ENCODE results near the gene CA12. TPM values are rescaled to one million over a fixed set of nuclear protein-coding genes. Genes with fewer than 3 reads are reported as not detected.

CA12 gene
- total RNA-seq, 1 experiment from 2014 or later, result 19.8 TPM

DNA sequence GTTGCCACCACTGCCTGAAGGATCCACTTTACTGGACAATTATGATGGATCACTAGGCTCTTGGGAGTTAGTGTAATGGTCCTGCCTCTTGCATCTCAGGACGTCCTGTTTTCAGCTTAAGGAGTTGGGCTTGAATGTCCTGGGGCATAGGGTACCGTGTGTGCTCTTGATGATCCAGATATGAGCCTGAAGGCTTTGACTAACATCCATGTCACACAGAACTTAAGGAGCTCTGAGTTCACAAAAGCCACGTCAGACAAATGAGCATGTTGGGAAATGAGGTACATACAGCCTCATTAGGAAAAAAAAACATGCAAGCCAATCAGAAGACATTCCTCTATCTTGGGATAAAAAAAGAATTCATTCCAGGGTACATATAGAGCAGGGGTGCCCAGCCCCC, 40.8 kb downstream of the CA12 start:
- Histone ChIP-seq H4K20me1 (ENCODE audit: low read length) (no peaks in the 10 kb centered on the region), H3K9me3 (ENCODE audit: low read length) (no peaks in the 10 kb centered on the region), H2AFZ (ENCODE audit: low read length) (no peak overlapping the region), H3K4me3 (ENCODE audit: low read length) (no peak overlapping the region), H3K9me2 (replicated peaks; ENCODE audit: low read length) (no peaks in the 10 kb centered on the region), H3K9ac (ENCODE audit: low read length) (no peak overlapping the region), H3K27ac (ENCODE audit: low read length) (no peak overlapping the region), H3K36me3 (ENCODE audit: low read depth, low read length) (no peaks in the 10 kb centered on the region; the same call in 1 of the 2 replicates), H3K4me1 (ENCODE audit: insufficient read depth, low read length) (peaks cover 13% of the 10 kb centered on the region), H3K4me2 (ENCODE audit: low read length) (no peak overlapping the region), H3F3A (ENCODE audit: low read length, unreplicated experiment) (no peaks in the 10 kb centered on the region), H3K79me2 (ENCODE audit: low read length) (no peaks in the 10 kb centered on the region), H3K27me3 (ENCODE audit: low read length) (no peaks in the 10 kb centered on the region)
- TF ChIP-seq EZH2 (IDR thresholded peaks at IDR 0.05; ENCODE audit: low read length, unreplicated experiment) (no peak), EZH2phosphoT487 (IDR thresholded peaks at IDR 0.05; ENCODE audit: borderline replicate concordance, low read length) (no peak)
- TF ChIP-seq, protein P1, sequence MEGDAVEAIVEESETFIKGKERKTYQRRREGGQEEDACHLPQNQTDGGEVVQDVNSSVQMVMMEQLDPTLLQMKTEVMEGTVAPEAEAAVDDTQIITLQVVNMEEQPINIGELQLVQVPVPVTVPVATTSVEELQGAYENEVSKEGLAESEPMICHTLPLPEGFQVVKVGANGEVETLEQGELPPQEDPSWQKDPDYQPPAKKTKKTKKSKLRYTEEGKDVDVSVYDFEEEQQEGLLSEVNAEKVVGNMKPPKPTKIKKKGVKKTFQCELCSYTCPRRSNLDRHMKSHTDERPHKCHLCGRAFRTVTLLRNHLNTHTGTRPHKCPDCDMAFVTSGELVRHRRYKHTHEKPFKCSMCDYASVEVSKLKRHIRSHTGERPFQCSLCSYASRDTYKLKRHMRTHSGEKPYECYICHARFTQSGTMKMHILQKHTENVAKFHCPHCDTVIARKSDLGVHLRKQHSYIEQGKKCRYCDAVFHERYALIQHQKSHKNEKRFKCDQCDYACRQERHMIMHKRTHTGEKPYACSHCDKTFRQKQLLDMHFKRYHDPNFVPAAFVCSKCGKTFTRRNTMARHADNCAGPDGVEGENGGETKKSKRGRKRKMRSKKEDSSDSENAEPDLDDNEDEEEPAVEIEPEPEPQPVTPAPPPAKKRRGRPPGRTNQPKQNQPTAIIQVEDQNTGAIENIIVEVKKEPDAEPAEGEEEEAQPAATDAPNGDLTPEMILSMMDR (conservative IDR thresholded peaks at IDR 0.05; ENCODE audit: low read depth, low read length), result no peak
- ATAC-seq (no peak), DNase-seq (no peak)
- ChIA-PET POLR2A (ENCODE audit: unreplicated experiment) (no interaction called here), CTCF (no interaction called here)
- BruUV-seq (replicated peaks), result no TSS peak
- intact Hi-C loops (cut with micrococcal nuclease), result no loop called here

DNA sequence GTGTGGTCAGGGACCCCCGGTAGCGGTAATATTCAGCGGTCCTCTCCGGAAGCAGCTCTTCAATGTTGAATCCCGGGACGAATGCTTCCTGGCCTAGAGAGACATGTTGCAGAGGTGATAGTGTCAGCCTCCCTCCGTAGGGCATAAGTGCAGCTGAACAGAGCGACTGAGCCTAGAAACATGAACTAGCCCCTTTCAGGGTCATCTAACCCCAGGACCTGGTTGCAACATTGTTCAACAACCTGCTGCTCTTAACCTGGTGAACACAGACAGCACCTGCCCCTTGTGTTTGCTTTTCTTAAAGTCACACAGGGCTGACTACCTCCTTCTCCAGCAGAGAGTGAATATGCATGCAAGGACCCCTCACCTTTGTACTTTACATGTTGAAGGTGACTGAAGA, 41.3 kb downstream of the CA12 start:
- Histone ChIP-seq H3K27me3 (ENCODE audit: low read length) (no peaks in the 10 kb centered on the region), H2AFZ (ENCODE audit: low read length) (no peak overlapping the region), H4K20me1 (ENCODE audit: low read length) (no peaks in the 10 kb centered on the region), H3K36me3 (ENCODE audit: low read depth, low read length) (no peaks in the 10 kb centered on the region; the same call in 1 of the 2 replicates), H3K4me3 (ENCODE audit: low read length) (no peak overlapping the region), H3F3A (ENCODE audit: low read length, unreplicated experiment) (no peaks in the 10 kb centered on the region), H3K27ac (ENCODE audit: low read length) (no peak overlapping the region), H3K79me2 (ENCODE audit: low read length) (no peaks in the 10 kb centered on the region), H3K9ac (ENCODE audit: low read length) (no peak overlapping the region), H3K9me3 (ENCODE audit: low read length) (no peaks in the 10 kb centered on the region), H3K9me2 (replicated peaks; ENCODE audit: low read length) (no peaks in the 10 kb centered on the region), H3K4me1 (ENCODE audit: insufficient read depth, low read length) (peaks cover 13% of the 10 kb centered on the region), H3K4me2 (ENCODE audit: low read length) (no peak overlapping the region)
- no TSS peak for BruUV-seq (replicated peaks)
- ATAC-seq (no peak), DNase-seq (no peak)
- ChIA-PET POLR2A (ENCODE audit: unreplicated experiment) (no interaction called here), CTCF (no interaction called here)
- intact Hi-C loops (cut with micrococcal nuclease), result no loop called here
- no peak for TF ChIP-seq EZH2 (IDR thresholded peaks at IDR 0.05; ENCODE audit: low read length, unreplicated experiment)
- no peak for TF ChIP-seq EZH2phosphoT487 (IDR thresholded peaks at IDR 0.05; ENCODE audit: borderline replicate concordance, low read length)
- TF ChIP-seq, protein P1 (conservative IDR thresholded peaks at IDR 0.05; ENCODE audit: low read depth, low read length), result no peak

DNA sequence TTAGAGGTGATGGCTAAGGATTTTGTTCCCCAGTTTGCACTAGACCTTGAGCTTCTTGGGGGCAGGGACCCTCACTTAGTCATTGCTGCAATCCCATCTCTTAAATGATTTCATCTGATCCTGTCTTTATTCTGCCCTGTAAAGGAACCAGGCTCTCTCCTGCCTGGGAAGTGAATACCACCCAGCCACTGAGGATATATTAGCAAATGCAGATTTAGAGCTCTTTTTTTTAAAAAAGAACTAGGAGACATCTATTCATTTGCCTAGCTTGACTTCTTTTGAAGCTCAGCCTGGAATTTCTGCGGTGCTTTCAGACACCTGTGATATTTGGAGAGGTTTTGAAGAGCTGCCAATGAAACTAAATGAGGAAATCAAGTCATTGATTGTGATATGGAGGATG, 41.8 kb downstream of the CA12 start:
- H3K4me1 ChIP-seq (ENCODE audit: insufficient read depth, low read length), result peaks cover 10% of the 10 kb centered on the region
- no peak overlapping the region for H3K9ac ChIP-seq (ENCODE audit: low read length)
- ChIA-PET POLR2A (ENCODE audit: unreplicated experiment) (no interaction called here), CTCF (no interaction called here)
- no peaks in the 10 kb centered on the region; the same call in 1 of the 2 replicates for H3K36me3 ChIP-seq (ENCODE audit: low read depth, low read length)
- no peaks in the 10 kb centered on the region for H3K79me2 ChIP-seq (ENCODE audit: low read length)
- no peak overlapping the region for H2AFZ ChIP-seq (ENCODE audit: low read length)
- H4K20me1 ChIP-seq (ENCODE audit: low read length), result no peaks in the 10 kb centered on the region
- no peaks in the 10 kb centered on the region for H3K9me3 ChIP-seq (ENCODE audit: low read length)
- no peaks in the 10 kb centered on the region for H3K27me3 ChIP-seq (ENCODE audit: low read length)
- H3K9me2 ChIP-seq (replicated peaks; ENCODE audit: low read length), result no peaks in the 10 kb centered on the region
- intact Hi-C loops (cut with micrococcal nuclease), result no loop called here
- H3K4me3 ChIP-seq (ENCODE audit: low read length), result no peak overlapping the region
- BruUV-seq (replicated peaks), result no TSS peak
- DNase-seq (no peak), ATAC-seq (no peak)
- TF ChIP-seq, protein P1 (conservative IDR thresholded peaks at IDR 0.05; ENCODE audit: low read depth, low read length), result no peak
- no peak for TF ChIP-seq EZH2 (IDR thresholded peaks at IDR 0.05; ENCODE audit: low read length, unreplicated experiment)
- no peak for TF ChIP-seq EZH2phosphoT487 (IDR thresholded peaks at IDR 0.05; ENCODE audit: borderline replicate concordance, low read length)
- H3K27ac ChIP-seq (ENCODE audit: low read length), result no peak overlapping the region
- H3K4me2 ChIP-seq (ENCODE audit: low read length), result no peak overlapping the region
- H3F3A ChIP-seq (ENCODE audit: low read length, unreplicated experiment), result no peaks in the 10 kb centered on the region

Data from PC-3 (cell line).